HG03196 (cell line): ENCODE data around the gene PRKAR2B.
A peak's percentile ranks its signal among the peaks of the same experiment; 100 is the strongest.

Source experiments
- ATAC-seq: cut with Tn5 transposase; IDR thresholded peaks from one replicate; pipeline ENCODE4 v1.9.1; 2021; ENCODE audit not compliant: unreplicated experiment

Gene PRKAR2B

DNA sequence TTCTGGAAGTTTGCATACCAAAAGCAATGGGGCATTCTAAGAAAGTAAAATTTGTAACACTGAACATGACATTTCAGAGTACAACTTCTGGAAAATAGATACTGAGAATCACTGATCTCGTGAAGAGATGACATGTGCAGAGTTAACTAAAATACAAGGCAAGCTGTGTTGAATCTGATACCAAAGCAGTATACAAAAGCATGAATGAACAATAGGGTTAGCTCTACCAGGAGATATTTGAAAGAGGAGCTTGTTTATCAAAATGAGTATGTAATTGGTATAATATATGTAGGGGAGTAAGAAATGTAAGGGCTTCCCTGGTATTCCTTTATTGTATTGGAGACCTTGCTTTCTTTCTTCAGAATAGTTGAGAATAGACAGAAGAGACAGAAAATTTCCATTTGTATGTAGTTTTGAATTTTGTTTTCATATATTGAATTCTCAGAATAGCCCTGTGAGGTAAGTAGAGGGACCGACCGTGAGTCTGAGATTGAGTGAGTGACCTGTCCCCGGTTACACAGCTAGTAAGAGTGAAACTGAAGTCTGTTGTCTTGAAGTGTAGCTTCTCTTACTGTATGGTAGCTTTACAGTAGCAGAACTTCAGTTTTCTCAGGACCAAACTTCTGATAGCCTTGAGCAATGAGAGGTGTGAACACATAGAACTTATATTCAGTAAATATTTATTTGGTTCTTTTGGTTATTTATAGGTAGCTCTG is 129.3 kb downstream of the PRKAR2B start:
- ATAC-seq = peak; percentile 47

DNA sequence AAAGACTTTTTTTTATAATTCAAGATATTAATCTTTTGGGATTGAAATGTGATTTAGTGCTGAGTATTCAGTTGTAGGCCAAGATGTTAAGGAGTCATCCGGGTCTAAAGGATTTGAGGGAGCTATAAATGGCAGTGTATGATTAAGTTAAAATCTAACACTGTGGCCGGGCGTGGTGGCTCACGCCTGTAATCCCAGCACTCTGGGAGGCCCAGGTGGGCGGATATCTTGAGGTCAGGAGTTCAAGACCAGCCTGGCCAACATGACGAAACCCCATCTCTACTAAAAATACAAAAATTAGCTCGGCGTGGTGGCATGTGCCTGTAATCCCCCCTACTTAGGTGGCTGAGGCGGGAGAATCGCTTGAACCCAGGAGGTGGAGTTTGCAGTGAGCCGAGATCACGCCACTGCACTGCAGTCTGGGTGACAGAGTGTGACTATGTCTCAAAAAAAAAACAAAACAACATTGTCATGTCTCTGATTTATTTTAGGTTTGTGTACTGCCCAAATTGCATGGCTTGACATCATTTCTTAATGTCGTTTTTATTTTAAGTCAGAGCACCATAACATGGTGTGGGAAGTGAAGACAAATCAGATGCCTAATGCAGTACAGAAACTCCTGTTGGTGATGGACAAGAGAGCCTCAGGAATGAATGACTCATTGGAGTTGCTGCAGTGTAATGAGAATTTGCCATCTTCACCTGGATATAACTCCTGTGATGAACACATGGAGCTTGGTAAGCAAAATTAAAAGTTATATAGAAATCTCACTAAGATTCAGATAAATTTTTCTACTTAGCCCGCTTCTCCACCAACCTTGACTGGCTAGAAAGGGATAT is 135.0 kb downstream of the PRKAR2B start:
- ATAC-seq = no peak

DNA sequence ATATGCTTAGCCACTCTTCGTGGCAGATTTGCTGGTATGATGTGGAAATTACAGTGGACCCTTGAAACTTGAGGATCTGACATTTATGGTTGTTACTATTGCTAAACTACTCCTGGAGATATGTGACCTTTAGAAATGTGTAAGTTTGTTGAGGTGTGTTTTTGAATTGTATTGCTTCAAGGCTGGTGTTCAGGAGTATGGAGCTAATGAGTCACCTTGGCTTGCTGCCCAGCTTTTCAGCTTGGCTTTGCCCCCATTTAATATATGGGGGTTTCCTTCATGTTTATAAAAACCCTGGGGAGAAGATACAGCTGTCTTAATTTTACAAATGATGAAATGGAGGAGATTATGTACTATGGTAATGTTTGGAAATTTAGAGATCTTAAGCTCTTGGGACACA is 135.9 kb downstream of the PRKAR2B start:
- no peak for ATAC-seq

DNA sequence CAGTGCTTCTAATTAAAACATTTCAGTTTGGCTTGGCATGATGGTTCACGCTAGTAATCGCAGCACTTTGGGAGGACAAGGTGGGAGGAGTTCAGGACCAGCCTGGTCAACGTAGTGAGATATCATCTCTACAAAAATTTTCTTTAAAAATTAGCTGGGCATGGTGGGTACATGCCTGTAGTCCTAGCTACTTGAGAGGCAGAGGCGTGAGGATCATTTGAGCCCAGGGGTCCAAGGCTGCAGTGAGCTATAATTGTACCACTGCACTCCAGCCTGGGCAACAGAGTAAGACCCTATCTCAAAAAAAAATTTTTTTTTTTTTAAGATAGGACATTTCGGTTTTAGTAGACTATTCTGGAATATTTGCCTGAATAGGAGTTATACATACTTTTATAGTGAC is 136.7 kb downstream of the PRKAR2B start:
- no peak for ATAC-seq

DNA sequence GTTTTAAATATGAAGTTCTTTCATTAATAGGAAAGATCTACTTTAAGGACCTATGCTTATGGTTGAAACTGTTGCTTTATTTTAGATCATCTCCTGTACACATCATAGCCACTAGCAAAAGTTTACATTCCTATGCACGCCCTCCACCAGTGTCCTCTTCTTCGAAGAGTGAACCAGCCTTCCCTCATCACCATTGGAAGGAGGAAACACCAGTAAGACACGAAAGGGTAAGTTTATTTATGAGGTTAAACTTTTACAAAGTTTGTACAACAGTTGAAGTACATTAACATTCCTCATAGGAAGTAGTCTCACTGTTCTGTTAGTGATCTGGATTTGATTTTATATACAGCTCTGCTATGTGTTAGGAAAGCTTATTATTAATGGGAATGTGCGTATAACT is 141.2 kb downstream of the PRKAR2B start:
- ATAC-seq = no peak

DNA sequence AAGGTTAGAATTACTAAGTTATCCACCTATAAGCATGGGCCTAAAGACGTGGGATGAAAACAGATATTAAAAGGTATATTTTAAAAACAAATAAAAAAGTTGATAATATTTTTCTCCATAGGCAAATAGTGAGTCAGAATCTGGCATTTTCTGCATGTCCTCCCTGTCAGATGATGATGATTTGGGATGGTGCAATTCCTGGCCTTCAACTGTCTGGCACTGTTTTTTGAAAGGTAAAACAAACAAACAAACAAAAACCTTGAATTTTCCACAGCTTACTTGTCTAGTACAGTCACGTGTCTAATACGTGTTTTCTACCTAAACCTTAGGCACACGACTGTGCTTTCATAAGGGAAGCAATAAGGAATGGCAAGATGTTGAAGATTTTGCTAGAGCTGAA is 141.7 kb downstream of the PRKAR2B start:
- no peak for ATAC-seq

DNA sequence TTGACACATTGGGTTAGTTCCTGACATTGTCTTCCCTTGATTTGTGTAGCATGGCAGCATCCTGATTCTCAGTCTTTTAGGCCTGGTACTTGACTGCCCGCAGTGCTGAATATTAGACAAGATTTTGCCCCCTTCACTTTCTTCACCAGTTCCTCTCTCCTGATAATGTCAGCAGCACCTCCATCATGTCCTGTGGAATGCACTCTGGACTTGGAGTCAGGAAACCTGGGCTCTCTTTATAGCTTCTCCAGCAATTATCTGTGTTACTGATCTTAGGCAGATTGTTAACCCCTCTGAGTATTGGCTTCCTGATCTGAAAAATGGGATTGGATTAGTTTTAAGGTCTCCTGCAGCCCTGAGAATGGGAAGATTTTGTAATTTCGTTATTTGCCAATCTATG is 143.3 kb downstream of the PRKAR2B start:
- no peak for ATAC-seq

DNA sequence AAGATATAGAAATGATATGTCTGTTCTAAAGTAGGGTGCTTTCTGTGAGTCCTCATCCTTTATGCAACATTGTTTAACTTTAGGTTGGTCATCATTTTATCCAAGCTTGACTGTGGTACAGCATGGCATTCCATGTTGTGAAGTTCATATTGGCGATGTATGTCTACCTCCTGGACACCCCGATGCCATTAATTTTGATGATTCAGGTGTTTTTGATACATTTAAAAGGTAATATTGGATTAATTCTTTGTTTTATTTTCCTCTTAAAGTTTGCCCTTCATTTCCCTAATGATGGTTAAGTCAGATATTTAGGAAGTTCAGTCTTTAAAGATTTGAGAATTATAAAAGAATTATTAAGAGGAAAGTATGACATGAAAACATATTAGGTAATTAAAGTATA is 145.6 kb downstream of the PRKAR2B start:
- no peak for ATAC-seq

DNA sequence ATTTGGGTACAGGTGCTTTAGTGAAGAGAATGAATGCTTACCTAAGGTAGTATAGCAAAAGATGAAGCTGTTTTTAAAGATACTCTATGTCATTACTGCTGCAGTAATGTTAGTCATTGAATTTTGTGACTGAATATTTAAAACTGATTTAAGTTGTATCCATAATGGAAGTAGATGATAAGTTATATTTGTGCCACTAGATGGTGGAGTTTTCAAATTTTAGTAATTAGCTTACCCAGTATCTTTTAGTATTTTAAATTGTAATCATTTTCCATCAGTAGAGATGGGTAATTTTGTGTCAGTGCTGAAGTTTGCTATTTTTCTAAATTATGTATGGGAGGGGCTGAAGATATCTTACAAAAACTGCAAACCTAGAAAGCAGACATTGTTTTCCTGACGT is 149.5 kb downstream of the PRKAR2B start:
- ATAC-seq = no peak

DNA sequence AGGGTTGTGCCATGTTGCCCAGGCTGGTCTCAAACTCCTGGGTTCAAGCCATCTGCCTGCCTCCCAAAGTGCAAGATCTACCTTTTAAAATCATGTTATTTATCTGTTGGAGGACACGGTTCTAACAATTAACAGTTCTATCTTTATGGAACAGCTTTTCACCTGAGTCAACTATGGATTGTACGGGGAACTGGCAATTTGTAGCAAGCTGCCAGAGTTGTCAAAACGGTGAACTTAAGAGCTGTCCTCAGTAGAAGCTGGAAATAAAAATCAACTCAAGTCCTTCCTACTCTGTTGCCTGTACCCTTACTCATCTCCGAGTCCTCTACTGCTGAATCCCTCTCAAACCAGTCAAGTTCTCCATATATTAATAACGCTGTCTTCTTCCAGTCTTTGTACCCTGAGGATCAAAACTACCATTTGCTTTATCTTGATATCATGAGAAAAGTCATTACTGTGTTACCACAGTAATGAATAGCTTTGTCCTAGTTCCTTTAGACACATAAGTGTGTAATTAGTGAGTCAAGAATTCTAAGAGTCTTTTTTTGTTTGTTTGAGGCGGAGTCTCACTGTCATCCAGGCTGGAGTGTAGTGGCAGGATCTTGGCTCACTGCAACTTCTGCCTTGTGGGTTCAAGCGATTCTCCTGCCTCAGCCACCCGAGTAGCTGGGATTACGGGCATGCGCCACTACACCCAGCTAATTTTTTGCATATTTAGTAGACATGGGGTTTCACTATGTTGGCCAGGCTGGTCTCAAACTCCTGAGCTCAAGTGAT is 152.5 kb downstream of the PRKAR2B start:
- ATAC-seq = no peak

DNA sequence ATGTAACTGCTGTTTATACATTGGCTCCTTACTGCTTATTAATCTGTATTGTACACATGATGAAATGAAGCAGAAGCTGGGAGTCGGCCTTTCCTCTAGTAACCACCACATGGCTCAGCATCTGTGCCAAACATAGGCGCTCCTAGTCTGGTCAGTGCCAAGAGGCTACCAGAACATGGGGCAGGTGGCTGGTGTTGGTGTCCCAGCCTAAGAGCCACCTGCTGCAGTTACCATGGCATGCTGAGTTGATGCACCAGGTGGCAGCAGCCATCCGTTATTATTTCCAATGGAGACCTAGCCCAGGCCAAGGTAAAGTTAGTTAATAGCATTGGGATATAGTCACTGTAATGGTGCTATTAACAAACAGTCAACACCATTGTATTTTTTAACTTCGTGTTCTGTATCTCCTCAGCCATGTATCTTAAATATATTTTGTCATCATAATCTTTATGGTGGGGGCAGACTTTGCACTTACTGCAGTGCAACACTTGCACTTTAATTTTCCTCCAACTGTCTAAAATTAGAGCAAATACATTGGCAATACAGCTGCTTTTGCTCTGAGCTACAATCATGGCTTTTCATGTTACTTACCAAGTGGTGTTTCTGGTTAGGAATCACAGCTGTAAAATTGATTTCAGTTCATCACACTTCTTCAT is 157.4 kb downstream of the PRKAR2B start:
- no peak for ATAC-seq

DNA sequence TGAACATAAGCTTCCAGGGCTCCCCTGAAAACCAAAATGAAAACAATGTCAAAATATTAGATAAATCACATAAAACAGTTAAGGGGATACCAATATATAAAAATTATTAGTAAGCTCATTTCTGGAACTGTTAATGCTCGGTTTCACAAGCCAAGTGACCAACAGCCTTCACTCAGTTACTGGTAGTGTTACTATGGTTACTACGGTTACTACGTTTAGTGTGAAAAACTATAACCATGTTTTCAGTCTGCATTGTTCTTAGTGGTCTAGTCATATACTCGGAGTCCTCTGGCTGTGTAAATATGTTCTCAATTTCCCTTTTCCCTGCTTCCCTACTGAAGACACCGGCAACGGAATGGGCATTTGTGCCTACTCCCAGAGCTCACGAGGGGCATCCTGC is 159.1 kb downstream of the PRKAR2B start:
- no peak for ATAC-seq

DNA sequence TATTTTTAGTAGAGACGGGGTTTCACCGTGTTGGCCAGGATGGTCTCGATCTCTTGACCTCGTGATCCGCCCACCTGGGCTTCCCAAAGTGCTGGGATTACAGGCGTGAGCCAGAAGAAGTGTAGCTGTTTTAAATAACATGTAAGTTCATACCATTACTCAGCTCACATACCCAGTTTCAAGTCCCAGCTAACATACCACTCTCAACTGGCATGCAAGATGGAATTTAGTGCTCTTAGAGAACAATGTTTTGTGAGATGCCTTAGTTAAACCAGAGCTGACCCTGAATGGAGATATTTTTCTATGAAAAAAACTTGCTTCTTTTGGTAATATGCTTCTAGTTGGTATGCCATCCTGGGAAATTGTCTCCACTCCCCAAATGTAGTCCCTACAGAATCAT is 161.6 kb downstream of the PRKAR2B start:
- ATAC-seq = no peak

DNA sequence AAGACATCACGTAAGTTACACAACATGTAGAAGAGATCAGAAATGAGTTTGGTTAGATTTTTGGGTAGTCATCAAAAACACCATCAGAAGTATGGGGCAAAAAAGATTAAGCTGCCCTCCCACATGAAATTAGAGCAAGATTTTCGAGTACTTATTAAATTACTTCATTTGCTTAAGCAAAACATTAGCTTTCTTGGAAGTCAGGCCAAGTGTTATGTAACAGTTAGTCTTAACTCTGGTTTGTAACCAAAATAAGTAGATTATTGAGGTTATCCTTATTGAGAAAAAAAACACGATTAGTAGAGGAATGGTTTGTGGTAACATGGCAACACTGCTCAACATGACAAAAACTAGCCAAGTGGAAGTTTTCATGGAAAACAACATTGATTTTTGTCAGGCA is 162.2 kb downstream of the PRKAR2B start:
- ATAC-seq = no peak

DNA sequence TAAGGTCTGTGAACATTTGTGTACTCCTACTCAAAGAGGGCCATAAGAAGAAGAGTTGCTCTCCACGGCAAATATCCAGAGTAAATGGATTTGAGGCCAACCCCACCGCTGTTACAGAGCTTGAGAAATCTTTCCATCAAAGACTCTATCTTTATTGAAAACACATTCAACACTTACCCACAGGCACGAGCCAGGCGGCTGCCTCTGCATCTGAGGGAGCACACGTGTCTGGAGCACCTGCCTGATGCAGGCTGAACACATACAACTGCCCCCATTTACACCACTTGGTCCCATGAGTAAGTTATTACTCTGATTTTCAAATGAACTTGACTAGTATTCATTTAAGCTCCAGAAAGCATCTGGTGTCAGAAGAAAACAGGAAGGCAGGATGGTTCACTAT is 163.0 kb downstream of the PRKAR2B start:
- no peak for ATAC-seq

DNA sequence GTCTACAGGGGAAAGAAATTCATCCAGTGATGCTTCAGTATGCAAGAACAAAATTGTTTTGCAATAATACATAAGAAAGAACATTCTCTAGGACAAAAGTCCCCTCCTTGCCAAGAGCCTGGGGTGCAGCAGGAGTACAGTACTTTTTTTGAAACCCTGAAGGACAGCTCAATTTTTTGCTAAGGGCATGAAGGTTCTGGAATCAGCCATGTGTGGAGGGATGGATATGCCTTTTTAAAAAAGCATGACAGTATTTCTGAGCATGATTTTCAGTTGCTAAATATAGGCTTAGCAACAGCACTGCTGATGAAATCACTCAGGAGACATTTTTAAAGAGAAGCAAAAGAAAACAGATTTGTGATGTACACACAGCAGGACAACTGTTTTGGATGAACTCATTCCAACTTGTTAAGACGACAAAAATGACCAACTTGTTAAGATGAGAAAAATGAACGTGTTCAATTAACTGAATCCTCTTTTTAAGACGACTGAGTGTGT is 163.6 kb downstream of the PRKAR2B start:
- ATAC-seq = no peak

DNA sequence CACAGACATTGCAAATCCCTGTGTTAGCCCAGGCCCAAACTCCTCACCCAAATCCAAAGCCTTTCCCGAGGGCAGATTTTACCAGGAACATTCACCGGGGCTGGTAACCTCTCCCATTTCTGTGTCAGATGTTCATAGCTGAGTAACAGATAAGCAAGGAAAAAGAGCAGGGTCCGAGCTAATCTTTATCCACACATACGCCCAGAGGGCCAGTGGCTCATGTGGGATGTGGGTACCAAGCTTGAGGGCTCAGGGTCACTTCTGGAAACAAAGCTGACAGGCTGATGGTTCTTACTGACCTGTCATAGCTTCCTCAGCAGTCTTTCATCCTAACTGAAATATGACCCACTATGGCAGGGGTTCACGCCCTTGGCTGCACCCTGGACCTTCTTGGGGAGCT is 164.1 kb downstream of the PRKAR2B start:
- no peak for ATAC-seq

DNA sequence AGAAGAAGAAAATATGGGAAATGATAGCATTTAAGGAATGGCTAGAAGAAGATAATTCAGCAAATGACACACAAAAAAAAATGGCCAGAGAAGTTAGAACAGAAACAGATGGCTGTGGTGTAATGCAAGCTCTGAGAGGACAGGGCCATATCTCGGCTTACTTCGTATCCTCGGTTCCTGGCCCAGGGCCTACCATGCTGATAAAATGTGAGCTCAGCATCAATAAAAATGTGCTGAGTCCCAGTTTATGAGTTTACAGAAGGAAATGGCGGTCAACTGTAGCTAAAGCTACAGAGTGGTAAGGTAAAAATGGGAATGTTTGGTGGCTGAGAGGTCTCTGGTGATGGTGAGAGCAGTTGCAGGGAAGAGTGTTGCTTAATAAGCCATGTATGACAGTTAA is 165.1 kb downstream of the PRKAR2B start:
- no peak for ATAC-seq

DNA sequence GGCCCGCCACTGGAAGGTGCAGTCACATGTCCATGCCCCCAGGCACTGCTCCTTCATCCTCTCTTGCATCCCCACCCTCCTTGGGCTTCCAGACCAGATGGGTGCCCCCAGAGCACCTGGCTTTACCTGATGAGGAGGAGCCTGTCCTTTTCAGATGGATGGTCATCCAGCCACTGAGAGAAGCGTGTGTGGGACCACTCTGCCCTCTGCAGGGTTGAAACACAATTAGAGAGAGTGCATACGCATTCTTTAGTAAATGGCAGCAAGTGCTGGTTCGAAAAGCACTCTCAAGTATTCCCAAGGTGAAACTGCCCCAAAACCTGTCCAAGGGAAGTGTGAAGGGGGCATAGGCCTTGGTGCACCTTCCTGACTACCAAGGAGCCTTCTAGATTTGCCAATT is 165.9 kb downstream of the PRKAR2B start:
- ATAC-seq = no peak
